HCT116 (cell line): ENCODE measurements around the gene MCF2L2. TPM values are rescaled to one million over a fixed set of nuclear protein-coding genes. Genes with fewer than 3 reads are reported as not detected.
"Not testable (repeated sequence)": the region's sequence is repeated elsewhere in the genome, so short reads cannot be mapped to it uniquely, and the experiment has no call there.

Experiments used
- ATAC-seq: fragments of 200-7000 bp; cut with Tn5 transposase; 2 replicates; pipeline ENCODE4 v1.9.1; 2020; ENCODE audit warnings: mild to moderate bottlenecking, moderate library complexity
- BruUV-seq: library from RNA; stranded (reverse); fragments of 400-500 nt; replicated peaks from 2 replicates; lab custom pipeline; 2021; lab: Mats Ljungman, UMichigan
- CTCF ChIA-PET: fragments of 300-600 bp; sonication (Branson Sonifier 250); formaldehyde crosslinking; loops from one replicate; lab custom pipeline; 2021; ENCODE audit warnings: antibody characterized with exemption; lab: Charles Lee
- POLR2A ChIA-PET: fragments of 300-600, 350-600 bp; sonication (Branson Sonifier 250); formaldehyde crosslinking; loops from one replicate; lab custom pipeline; 2021; ENCODE audit warnings: antibody characterized with exemption; lab: Charles Lee
- RAD21 ChIA-PET, 2 experiments: fragments of 300-600 bp; sonication (Branson Sonifier 250); formaldehyde crosslinking; loops; one replicate each; lab custom pipeline; 2023; ENCODE audit warnings: low total read pairs in 2 of 2; ENCODE audit not compliant: uncharacterized antibody in 2 of 2, unreplicated experiment in 2 of 2, low non-redundant PET in 1 of 2; lab: Charles Lee
- DNase-seq: peaks from one replicate; pipeline ENCODE4 v3.0.0-alpha.2; 2010; ENCODE audit warnings: low read depth, low spot score
- H2AFZ ChIP-seq: fragments of 200-600 bp; shearing (Covaris generic), sonication (generic); 2 replicates; pipeline ENCODE4 v1.6.1; 2017; ENCODE audit warnings: low read depth, mixed run types, mixed read lengths, antibody characterized with exemption, low read length; ENCODE audit not compliant: poor library complexity, severe bottlenecking
- H3K27ac ChIP-seq: 2 replicates; pipeline ENCODE4 v1.5.1; 2012; ENCODE audit warnings: low read depth, low read length
- H3K27me3 ChIP-seq: fragments of 200-600 bp; sonication (generic); 2 replicates; pipeline ENCODE4 v1.6.1; 2016; ENCODE audit warnings: mixed run types, low read length, mixed read lengths; ENCODE audit not compliant: insufficient read depth
- H3K36me3 ChIP-seq, 2 experiments: fragments of 200-500 bp in 1 of 2; fragments of 200-600 bp in 1 of 2; sonication (Bioruptor generic) in 1 of 2; sonication (generic) in 1 of 2; 2 replicates each; pipeline versions ENCODE4 v1.5.1 to v1.6.1; 2014 to 2016; ENCODE audit warnings: low read length in 2 of 2, inconsistent platforms in 1 of 2, mixed read lengths in 1 of 2, mixed run types in 1 of 2; ENCODE audit not compliant: insufficient read depth in 2 of 2, control insufficient read depth in 1 of 2
- H3K4me1 ChIP-seq, 2 experiments: fragments of 200-600 bp in 1 of 2; sonication (generic) in 1 of 2; 2 replicates each; pipeline versions ENCODE4 v1.5.1 to v1.6.1; 2012 to 2017; ENCODE audit warnings: low read length in 2 of 2, inconsistent platforms in 1 of 2, mild to moderate bottlenecking in 1 of 2, mixed read lengths in 1 of 2, mixed run types in 1 of 2, moderate library complexity in 1 of 2; ENCODE audit not compliant: insufficient read depth in 2 of 2, control insufficient read depth in 1 of 2
- H3K4me2 ChIP-seq: fragments of 200-600 bp; sonication (generic); 2 replicates; pipeline ENCODE4 v1.6.1; 2017; ENCODE audit warnings: mixed run types, low read length, mixed read lengths
- H3K4me3 ChIP-seq, 2 experiments: fragments of 200-600 bp in 1 of 2; sonication (generic) in 1 of 2; replicated peaks in 1 of 2; 2 replicates each; pipeline ENCODE4 v1.5.1; 2011 to 2016; ENCODE audit warnings: low read length in 2 of 2, control low read depth in 1 of 2, low read depth in 1 of 2, mild to moderate bottlenecking in 1 of 2, mixed read lengths in 1 of 2, mixed run types in 1 of 2
- H3K79me2 ChIP-seq: fragments of 200-600 bp; sonication (generic); 2 replicates; pipeline ENCODE4 v1.6.1; 2017; ENCODE audit warnings: mild to moderate bottlenecking, mixed run types, low read length, moderate library complexity, mixed read lengths; ENCODE audit not compliant: insufficient read depth
- H3K9ac ChIP-seq: fragments of 200-600 bp; sonication (generic); 2 replicates; pipeline ENCODE4 v1.6.1; 2016; ENCODE audit warnings: low read length, mixed read lengths
- H3K9me2 ChIP-seq: fragments of 200-600 bp; sonication (generic), shearing (Covaris generic); 2 replicates; pipeline ENCODE4 v1.6.1; 2017; ENCODE audit warnings: mixed run types, mild to moderate bottlenecking, moderate library complexity; ENCODE audit not compliant: insufficient read depth
- H3K9me3 ChIP-seq, 2 experiments: fragments of 200-500 bp in 1 of 2; fragments of 200-600 bp in 1 of 2; sonication (Bioruptor generic) in 1 of 2; sonication (generic) in 1 of 2; 2 replicates each; pipeline ENCODE4 v1.6.1; 2014 to 2017; ENCODE audit warnings: low read length in 2 of 2, mixed read lengths in 2 of 2, inconsistent platforms in 1 of 2, low read depth in 1 of 2, mild to moderate bottlenecking in 1 of 2, mixed run types in 1 of 2, moderate library complexity in 1 of 2; ENCODE audit not compliant: control insufficient read depth in 1 of 2, insufficient read depth in 1 of 2
- H4K20me1 ChIP-seq: fragments of 200-600 bp; sonication (generic), shearing (Covaris generic); 2 replicates; pipeline ENCODE4 v1.6.1; 2017; ENCODE audit warnings: mixed run types, mild to moderate bottlenecking, moderate library complexity; ENCODE audit not compliant: insufficient read depth
- CBX3 ChIP-seq: IDR thresholded peaks from 2 replicates; pipeline ENCODE4 v1.6.1; 2012; ENCODE audit warnings: low read depth
- RAD21 ChIP-seq: IDR thresholded peaks from 2 replicates; pipeline ENCODE4 v1.6.1; 2012; ENCODE audit warnings: low read depth, mild to moderate bottlenecking
- intact Hi-C: fragments of 100-400 bp; cut with micrococcal nuclease; formaldehyde crosslinking; loops from 2 replicates; pipeline ENCODE4 v1.10.0; 2022
- total RNA-seq: library from RNA; stranded (reverse); gene quantifications from one replicate; pipeline ENCODE4 v1.2.1, GENCODE V29; 2021; ENCODE audit not compliant: unreplicated experiment
- TF ChIP-seq, protein P1 (sequence below), 3 experiments: fragments of 200-600 bp in 1 of 3; sonication (generic) in 1 of 3; IDR thresholded peaks in 2 of 3; conservative IDR thresholded peaks in 1 of 3; 2 replicates each; pipeline ENCODE4 v1.5.1; 2012 to 2017; ENCODE audit warnings: low read depth in 2 of 3, low read length in 2 of 3, antibody characterized with exemption in 1 of 3, borderline replicate concordance in 1 of 3, control low read depth in 1 of 3, mild to moderate bottlenecking in 1 of 3, mixed read lengths in 1 of 3, mixed run types in 1 of 3, moderate library complexity in 1 of 3; ENCODE audit not compliant: insufficient read depth in 1 of 3
- TF ChIP-seq, protein P2 (sequence below): IDR thresholded peaks from 2 replicates; pipeline ENCODE4 v1.6.1; 2012; ENCODE audit warnings: low read depth

Gene MCF2L2
- total RNA-seq, 1 experiment from 2014 or later, result 1.5 TPM

DNA sequence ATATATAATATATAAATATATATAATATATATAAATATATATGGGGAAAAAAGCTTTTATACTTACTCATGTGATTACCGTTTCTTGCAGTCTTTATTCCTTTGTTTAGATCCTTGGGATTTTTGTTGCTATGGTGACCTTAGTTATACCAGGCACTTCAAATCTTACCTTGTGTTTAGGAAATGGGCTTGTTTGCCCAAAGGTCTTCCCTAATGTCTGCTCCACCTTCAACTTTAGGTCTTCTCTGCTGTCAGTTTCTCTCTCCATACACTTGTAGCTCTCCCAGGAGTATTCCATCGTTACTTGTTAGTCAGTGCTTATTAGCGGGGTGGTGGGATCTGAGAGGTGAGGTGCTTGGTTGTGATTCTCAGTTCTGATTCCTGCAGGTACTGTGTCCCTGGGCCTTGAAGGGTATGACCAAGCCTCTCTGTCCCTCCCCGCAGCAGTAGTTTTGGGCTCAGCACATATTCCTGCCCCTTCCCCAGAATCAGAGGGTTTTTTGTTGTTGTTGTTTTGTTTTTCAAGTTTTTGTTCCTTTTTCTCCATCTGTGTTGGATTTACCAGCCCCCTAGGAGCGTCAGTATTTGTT is 256.3 kb downstream of the MCF2L2 start (continued):
- TF ChIP-seq, protein P1, sequence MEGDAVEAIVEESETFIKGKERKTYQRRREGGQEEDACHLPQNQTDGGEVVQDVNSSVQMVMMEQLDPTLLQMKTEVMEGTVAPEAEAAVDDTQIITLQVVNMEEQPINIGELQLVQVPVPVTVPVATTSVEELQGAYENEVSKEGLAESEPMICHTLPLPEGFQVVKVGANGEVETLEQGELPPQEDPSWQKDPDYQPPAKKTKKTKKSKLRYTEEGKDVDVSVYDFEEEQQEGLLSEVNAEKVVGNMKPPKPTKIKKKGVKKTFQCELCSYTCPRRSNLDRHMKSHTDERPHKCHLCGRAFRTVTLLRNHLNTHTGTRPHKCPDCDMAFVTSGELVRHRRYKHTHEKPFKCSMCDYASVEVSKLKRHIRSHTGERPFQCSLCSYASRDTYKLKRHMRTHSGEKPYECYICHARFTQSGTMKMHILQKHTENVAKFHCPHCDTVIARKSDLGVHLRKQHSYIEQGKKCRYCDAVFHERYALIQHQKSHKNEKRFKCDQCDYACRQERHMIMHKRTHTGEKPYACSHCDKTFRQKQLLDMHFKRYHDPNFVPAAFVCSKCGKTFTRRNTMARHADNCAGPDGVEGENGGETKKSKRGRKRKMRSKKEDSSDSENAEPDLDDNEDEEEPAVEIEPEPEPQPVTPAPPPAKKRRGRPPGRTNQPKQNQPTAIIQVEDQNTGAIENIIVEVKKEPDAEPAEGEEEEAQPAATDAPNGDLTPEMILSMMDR (IDR thresholded peaks at IDR 0.05 in 2 of 3, conservative IDR thresholded peaks at IDR 0.05 in 1 of 3; ENCODE audit: borderline replicate concordance in 1 of 3, insufficient read depth in 1 of 3, low read depth in 2 of 3, low read length in 2 of 3), result no peak
- TF ChIP-seq, protein P2, sequence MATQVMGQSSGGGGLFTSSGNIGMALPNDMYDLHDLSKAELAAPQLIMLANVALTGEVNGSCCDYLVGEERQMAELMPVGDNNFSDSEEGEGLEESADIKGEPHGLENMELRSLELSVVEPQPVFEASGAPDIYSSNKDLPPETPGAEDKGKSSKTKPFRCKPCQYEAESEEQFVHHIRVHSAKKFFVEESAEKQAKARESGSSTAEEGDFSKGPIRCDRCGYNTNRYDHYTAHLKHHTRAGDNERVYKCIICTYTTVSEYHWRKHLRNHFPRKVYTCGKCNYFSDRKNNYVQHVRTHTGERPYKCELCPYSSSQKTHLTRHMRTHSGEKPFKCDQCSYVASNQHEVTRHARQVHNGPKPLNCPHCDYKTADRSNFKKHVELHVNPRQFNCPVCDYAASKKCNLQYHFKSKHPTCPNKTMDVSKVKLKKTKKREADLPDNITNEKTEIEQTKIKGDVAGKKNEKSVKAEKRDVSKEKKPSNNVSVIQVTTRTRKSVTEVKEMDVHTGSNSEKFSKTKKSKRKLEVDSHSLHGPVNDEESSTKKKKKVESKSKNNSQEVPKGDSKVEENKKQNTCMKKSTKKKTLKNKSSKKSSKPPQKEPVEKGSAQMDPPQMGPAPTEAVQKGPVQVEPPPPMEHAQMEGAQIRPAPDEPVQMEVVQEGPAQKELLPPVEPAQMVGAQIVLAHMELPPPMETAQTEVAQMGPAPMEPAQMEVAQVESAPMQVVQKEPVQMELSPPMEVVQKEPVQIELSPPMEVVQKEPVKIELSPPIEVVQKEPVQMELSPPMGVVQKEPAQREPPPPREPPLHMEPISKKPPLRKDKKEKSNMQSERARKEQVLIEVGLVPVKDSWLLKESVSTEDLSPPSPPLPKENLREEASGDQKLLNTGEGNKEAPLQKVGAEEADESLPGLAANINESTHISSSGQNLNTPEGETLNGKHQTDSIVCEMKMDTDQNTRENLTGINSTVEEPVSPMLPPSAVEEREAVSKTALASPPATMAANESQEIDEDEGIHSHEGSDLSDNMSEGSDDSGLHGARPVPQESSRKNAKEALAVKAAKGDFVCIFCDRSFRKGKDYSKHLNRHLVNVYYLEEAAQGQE, result no peak
- TF ChIP-seq CBX3 (no peak), RAD21 (no peak)

DNA sequence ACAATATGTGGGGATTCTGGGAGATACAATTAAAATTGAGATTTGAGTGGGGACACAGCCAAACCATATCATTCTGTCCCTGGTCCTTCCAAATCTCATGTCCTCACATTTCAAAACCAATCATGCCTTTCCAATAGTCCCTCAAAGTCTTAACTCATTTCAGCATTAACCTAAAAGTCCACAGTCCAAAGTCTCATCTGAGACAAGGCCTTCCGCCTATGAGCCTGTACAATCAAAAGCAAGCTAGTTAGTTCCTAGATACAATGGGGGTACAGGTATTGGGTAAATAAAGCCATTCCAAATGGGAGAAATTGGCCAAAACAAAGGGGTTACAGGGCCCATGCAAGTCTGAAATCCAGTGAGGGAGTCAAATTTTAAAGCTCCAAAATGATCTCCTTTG is 260.4 kb downstream of the MCF2L2 start:
- DNase-seq, H3K4me1 ChIP-seq, H4K20me1 ChIP-seq, H2AFZ ChIP-seq, H3K27me3 ChIP-seq, H3K4me2 ChIP-seq, H3K9me3 ChIP-seq, BruUV-seq, H3K79me2 ChIP-seq, H3K4me3 ChIP-seq, ATAC-seq, intact Hi-C loops, RAD21 ChIA-PET, POLR2A ChIA-PET, H3K27ac ChIP-seq, H3K36me3 ChIP-seq, CTCF ChIA-PET, H3K9me2 ChIP-seq, H3K9ac ChIP-seq: not testable (repeated sequence)
